HG03135 (cell line): ENCODE data around the gene TSEN34.
"Not testable (repeated sequence)": the region's sequence is repeated elsewhere in the genome, so short reads cannot be mapped to it uniquely, and the experiment has no call there.

Experiments
- ATAC-seq: cut with Tn5 transposase; IDR thresholded peaks from one replicate; pipeline ENCODE4 v1.9.1; 2021; ENCODE audit warnings: mild to moderate bottlenecking, moderate library complexity; ENCODE audit not compliant: unreplicated experiment

TSEN34 gene

GRCh38 chr19:54160182-54160811 is 30.8 kb upstream of the TSEN34 start:
- no peak for ATAC-seq

- ATAC-seq: no peak
Measured at GRCh38 chr19:54160854-54161253, 30.3 kb upstream of the TSEN34 start.

GRCh38 chr19:54162241-54162805 is 28.8 kb upstream of the TSEN34 start:
- peak; percentile 19 for ATAC-seq

GRCh38 chr19:54162884-54163283 is 28.2 kb upstream of the TSEN34 start:
- no peak for ATAC-seq

GRCh38 chr19:54164369-54165068 is 26.6 kb upstream of the TSEN34 start:
- ATAC-seq: no peak

- ATAC-seq: no peak
Measured at GRCh38 chr19:54165222-54165621, 25.9 kb upstream of the TSEN34 start.

- ATAC-seq: peak; percentile 58
Measured at GRCh38 chr19:54168174-54168917, 22.8 kb upstream of the TSEN34 start.

GRCh38 chr19:54169149-54169740 is 21.9 kb upstream of the TSEN34 start:
- no peak for ATAC-seq

GRCh38 chr19:54171736-54172431 is 19.2 kb upstream of the TSEN34 start:
- ATAC-seq: not testable (repeated sequence)

- ATAC-seq: no peak
Measured at GRCh38 chr19:54172471-54173358, 18.4 kb upstream of the TSEN34 start, which contains the start of gene TMC4. Gene TMC4, minus strand, starts transcription at chr19:54173160. Its CDS starts 43 bp downstream, at chr19:54173117.

- no peak for ATAC-seq
Measured at GRCh38 chr19:54173359-54173699, 17.8 kb upstream of the TSEN34 start.

- no peak for ATAC-seq
Measured at GRCh38 chr19:54173951-54174834, 16.9 kb upstream of the TSEN34 start.

- ATAC-seq: no peak
Measured at GRCh38 chr19:54178581-54179261, 12.4 kb upstream of the TSEN34 start.

GRCh38 chr19:54179262-54179852 is 11.8 kb upstream of the TSEN34 start:
- no peak for ATAC-seq

- no peak for ATAC-seq
Measured at GRCh38 chr19:54179921-54180461, 11.1 kb upstream of the TSEN34 start.

- no peak for ATAC-seq
Measured at GRCh38 chr19:54180691-54181091, 10.4 kb upstream of the TSEN34 start.

- ATAC-seq: not testable (repeated sequence)
Measured at GRCh38 chr19:54181894-54182293, 9.2 kb upstream of the TSEN34 start.
